Measurements from ENCODE around the gene NHP2. TPM values are rescaled to one million over a fixed set of nuclear protein-coding genes. Genes with fewer than 3 reads are reported as not detected.
"Not testable (repeated sequence)": the region's sequence is repeated elsewhere in the genome, so short reads cannot be mapped to it uniquely, and the experiment has no call there.

Gene NHP2
- polyA plus RNA-seq, 1 donor from 2014 or later, result 227 TPM

DNA sequence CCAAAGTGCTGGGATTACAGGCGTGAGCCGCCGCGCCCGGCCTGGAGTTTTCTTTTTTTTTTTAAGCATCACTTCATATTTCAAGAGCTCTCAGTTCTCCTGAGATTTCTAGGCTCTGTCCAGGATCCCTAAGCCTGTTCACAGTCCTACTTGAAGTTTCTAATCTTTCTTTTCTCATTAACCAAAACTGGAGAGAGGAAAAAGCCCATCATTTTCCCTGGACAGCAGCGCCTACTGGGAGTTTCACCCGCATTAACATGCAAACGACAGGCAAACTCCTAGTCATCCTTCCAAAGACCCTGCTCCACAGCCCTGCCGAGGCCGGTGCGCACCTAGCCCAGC, 23.5 kb downstream of the NHP2 start:
- peak overlapping the region; percentile 39 to 88 (median 53) for H3K27ac Mint-ChIP-seq
- peaks cover 15 to 22% (median 20%) of the 10 kb centered on the region in 3 donors for H3K4me1 Mint-ChIP-seq
- peak overlapping the region; percentile 76 to 91 (median 84) for H3K4me3 Mint-ChIP-seq
- not testable (repeated sequence) for H3K27me3 Mint-ChIP-seq, H3K9me3 Mint-ChIP-seq, H3K36me3 Mint-ChIP-seq

DNA sequence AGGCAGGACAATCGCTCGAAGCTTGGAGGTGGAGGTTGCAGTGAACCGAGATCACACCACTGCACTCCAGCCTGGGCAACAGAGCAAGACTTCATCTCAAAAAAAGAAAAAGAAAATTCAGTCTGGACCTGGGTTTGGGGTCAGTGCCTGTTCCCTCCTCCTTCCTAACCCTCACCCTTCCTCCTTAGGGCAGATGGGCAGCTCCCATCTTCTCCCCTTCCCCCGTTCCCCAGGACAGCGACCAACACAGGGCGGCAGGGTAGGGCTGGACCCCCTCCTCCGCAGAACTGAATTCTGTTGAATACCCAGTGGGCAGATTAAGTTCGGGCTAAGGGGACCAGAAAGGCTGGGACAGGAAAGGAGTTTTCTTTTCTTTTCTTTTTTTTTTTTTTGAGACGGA, 24.4 kb downstream of the NHP2 start:
- Mint-ChIP-seq H3K27ac (no peak overlapping the region), H3K4me1 (peaks cover 15 to 20% (median 18%) of the 10 kb centered on the region in 3 donors), H3K27me3 (no peaks in the 10 kb centered on the region), H3K36me3 (peaks cover 1% of the 10 kb centered on the region), H3K9me3 (no peaks in the 10 kb centered on the region), H3K4me3 (peak overlapping the region in 2 of 4 donors; percentile 8 to 76)

DNA sequence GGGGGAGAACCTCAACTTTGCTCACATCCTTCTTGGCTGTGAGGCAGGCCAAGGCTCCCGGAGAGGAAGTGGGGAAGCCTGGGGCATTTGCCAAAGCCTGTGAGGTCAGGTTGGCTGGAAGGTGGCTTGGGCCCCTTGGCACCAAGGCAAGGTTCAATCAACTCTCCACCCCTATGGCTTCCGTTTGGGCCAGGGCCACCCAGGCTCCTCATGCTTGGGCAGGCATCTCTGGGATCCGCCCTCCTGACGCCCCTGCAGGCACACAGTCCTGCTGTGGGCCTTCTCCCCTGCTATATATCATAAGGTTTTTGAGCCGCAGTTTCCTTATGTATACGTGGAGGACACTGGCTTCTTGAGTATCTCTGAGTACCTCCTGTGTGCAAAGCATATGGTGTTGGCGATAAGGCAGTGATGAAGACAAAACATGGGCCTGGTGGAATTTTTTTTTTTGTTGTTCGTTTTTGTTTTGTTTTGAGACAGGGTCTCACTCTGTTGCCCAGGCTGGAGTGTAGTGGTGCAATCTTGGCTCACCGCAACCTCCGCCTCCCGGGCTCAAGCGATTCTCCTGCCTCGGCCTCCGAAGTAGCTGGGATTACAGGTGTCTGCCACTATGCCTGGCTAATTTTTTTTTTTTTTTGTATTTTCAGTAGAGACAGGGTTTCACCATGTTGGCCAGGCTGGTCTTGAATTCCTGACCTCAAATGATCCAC, 26.2 kb downstream of the NHP2 start:
- H3K4me1 Mint-ChIP-seq, result peaks cover 10 to 18% (median 13%) of the 10 kb centered on the region in 3 donors
- not testable (repeated sequence) for H3K9me3 Mint-ChIP-seq, H3K27me3 Mint-ChIP-seq, H3K36me3 Mint-ChIP-seq
- H3K4me3 Mint-ChIP-seq, result peak overlapping the region in 1 of 4 donors; percentile 78
- H3K27ac Mint-ChIP-seq, result peak overlapping the region in 1 of 3 donors; percentile 87

DNA sequence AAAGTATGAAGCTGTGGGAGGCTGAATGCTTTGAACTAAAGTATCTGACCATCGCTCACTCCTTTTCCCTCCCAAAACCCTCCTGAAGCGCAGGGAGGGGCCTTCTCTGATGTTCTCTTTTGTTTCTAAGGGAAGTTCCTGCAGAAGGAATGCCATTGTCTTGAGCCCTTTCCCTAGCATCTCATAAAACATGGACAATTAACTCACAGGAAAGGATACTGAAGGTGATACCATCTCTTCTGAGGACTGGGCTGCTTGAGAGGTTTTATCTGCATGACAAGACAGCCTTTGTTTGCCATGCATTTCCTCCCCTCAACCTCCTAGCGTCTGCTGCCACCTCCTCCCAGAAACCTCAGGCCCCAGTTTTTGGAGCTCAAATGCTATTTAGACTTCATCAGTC, 27.1 kb downstream of the NHP2 start:
- Mint-ChIP-seq H3K4me1 (peaks cover 6 to 15% (median 11%) of the 10 kb centered on the region in 3 donors), H3K9me3 (no peaks in the 10 kb centered on the region), H3K4me3 (peak overlapping the region in 1 of 4 donors; percentile 78), H3K27ac (peak overlapping the region in 1 of 3 donors; percentile 87), H3K36me3 (peaks cover 1% of the 10 kb centered on the region), H3K27me3 (no peaks in the 10 kb centered on the region)

DNA sequence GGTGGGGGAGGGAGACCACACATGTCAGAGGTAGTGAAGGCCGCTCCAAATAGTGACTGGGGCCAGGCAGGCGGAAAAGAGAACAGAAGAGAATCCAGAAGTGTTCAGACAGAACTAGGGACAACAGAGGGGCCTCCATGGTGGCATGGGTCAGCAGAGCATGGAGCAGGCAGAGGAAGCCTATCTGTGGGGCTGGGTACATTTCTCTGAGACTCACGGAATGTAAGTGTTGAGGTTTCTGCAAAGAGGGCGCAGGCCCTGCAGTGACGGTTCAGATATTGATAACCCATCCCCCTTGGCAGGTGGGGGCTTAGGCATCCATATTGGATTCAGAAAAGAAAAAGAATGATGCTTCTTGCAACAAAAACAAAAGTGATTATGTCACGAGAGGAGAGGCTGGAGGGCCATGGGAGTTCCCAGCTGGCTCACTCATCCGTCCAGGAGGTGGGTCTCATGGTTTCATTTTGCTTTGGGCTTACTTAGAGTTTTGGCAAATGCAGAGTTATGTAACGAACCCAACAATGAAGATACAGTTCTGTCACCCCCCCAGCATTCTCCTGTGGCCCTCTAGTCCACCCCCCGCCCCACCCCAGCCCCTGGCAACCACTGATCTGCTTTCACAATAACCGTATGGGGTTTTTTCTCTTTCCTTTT, 28.3 kb downstream of the NHP2 start:
- no peaks in the 10 kb centered on the region for H3K9me3 Mint-ChIP-seq
- H3K36me3 Mint-ChIP-seq, result peaks cover 4% of the 10 kb centered on the region
- H3K4me1 Mint-ChIP-seq, result peaks cover 8 to 22% (median 11%) of the 10 kb centered on the region in 3 donors
- H3K4me3 Mint-ChIP-seq, result peak overlapping the region in 1 of 4 donors; percentile 8
- H3K27me3 Mint-ChIP-seq, result peaks cover 2% of the 10 kb centered on the region
- H3K27ac Mint-ChIP-seq, result no peak overlapping the region

DNA sequence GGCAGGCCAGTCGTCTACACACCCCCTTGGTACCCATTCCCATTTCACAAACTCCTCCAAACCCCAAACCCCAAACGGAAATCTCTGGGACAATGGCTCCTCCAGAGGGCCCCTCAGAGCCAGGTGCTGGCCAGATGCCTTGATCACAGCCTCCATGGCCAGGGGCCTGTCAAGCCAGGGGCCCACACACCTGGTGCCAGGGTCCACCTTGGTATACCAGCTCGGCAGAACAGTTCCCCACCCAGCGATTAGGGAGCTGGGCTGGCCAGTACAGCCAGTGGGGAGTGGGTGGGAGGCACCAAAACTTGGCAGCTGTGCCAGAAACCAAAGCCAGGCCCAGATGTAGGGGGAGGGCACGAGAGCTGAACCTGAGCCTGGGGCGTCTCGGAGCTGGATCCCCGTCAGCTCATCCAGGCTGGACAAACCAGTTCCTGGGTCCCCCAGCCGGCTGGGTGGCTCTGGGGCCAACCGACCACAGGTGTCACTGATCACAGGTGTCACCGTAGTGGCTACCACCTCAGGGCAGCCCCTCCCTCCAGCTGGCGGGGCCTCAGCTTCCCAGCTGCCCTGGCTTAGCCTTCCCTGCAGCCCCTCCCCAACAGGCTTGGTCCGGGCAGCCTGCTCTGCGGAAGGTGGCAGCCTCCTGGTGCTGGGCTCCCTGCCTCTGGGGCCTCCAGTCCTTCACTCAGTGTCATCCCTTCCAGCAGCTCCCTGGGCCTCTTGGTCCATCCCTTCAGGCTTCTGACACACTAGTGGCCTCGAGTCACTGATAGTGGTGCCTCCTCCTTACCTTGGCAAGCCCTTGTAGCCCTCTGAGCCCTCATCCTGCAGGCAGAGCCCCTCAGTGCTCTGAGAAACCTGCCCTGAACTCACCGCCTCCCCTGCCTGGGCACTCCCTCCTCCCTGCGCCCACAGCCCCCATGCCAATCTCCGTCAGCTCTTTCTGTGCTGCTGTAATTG, 29.4 kb downstream of the NHP2 start:
- Mint-ChIP-seq H3K9me3 (no peaks in the 10 kb centered on the region), H3K4me3 (peak overlapping the region in 1 of 4 donors; percentile 8), H3K36me3 (peaks cover 4% of the 10 kb centered on the region), H3K4me1 (peaks cover 13 to 22% (median 13%) of the 10 kb centered on the region in 3 donors), H3K27me3 (peaks cover 2% of the 10 kb centered on the region), H3K27ac (no peak overlapping the region)

DNA sequence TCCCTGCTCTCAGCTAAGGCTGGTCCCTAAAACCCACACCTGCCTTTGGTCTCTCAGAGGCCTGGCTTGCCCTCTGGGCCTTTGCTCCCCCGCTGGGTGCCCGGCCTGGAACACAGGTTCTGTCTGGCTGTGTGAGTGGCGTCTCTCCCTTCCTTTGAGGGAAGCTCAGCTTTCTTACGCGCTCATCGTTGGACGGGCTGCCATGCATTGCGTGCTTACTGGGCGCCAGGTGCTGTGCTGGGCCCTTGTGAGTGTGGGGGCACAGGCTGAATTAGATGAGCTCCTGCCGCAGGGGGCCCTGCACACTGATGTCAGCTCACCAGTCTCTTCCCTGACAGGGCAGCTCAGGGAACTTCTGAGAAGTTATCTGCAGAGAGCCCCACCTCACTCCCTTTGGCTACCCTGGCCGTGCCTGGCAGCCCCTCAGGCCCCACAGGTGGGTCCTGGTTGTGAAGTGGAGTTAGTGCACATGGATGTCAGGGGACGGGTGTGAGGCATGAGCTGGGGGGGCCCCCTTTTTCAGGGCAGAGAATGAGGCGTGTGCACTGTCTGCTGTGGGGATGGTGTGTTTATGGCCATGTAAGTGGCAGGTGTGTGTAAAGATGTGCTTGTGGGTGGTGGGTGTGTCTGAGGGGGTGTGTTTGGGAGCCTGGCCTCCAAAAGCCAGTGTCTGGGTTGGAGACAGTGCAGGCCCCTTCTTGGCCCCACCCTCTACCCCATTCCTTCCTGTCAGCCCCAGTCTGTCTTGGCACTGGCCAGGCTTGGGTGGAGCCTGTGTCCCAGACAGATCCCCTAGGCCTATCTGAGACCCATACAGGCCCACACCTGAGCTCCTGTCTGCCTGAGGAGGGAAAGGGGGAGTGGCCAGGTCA, 30.4 kb downstream of the NHP2 start:
- Mint-ChIP-seq H3K9me3 (no peaks in the 10 kb centered on the region), H3K36me3 (peaks cover 4% of the 10 kb centered on the region), H3K4me1 (peaks cover 16 to 22% (median 18%) of the 10 kb centered on the region in 3 donors), H3K4me3 (peak overlapping the region in 1 of 4 donors; percentile 74), H3K27me3 (peaks cover 4% of the 10 kb centered on the region), H3K27ac (peak overlapping the region in 2 of 3 donors; percentile 56 to 69)

DNA sequence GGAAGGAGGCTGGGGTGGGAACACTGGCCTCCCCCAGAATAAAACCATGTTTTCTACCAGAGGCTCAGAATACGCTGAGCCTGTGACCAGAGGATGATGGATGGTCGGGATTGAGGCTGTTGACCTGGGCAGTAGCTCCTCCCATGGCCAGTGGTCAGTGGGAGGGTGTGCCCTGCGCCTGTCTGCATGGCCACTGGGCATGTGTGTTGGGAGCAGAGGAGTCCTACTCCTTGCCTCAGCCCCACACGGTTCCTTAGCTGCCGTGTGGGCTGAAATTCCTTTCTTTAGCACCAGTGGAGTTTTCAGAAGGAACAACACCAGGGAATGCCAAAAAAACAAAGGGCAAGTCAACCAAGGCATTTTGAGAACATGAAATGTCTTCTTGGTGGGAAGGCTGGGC, 31.3 kb downstream of the NHP2 start:
- Mint-ChIP-seq H3K27me3 (peaks cover 4% of the 10 kb centered on the region), H3K4me3 (no peak overlapping the region), H3K27ac (peak overlapping the region in 1 of 3 donors; percentile 28), H3K9me3 (no peaks in the 10 kb centered on the region), H3K4me1 (peaks cover 16 to 19% (median 18%) of the 10 kb centered on the region in 3 donors), H3K36me3 (peaks cover 4% of the 10 kb centered on the region)

DNA sequence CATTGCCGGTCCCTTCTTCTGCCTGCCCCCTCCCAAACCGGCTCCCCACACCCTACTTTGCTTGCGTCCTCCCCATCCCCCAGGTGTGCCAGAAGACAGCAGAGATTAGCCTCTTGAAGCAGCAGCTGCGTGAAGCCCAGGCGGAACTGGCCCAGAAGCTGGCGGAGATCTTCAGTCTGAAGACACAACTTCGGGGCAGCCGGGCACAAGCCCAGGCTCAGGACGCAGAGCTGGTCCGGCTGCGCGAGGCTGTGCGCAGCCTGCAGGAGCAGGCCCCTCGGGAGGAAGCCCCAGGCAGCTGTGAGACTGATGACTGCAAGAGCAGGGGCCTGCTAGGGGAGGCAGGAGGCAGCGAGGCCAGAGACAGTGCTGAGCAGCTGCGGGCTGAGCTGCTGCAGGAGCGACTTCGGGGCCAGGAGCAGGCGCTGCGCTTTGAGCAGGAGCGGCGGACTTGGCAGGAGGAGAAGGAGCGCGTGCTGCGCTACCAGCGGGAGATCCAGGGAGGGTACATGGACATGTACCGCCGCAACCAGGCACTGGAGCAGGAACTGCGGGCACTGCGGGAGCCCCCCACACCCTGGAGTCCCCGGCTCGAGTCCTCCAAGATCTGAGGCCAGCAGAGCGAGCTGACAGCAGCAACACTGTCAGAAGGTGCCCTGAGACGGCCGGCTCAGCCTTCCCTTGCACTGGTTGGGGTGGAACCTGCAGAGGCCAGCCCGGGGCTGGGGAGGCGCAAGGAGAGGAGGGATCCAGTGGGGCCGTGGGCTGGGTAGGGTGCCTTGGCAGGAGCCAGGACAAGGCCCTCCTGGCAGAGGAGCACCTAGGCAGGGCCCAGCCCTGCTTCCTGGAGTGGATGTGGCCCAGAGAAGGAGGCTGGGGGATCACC, 32.1 kb downstream of the NHP2 start:
- Mint-ChIP-seq H3K27ac (peak overlapping the region; percentile 39 to 96 (median 87)), H3K27me3 (peaks cover 4% of the 10 kb centered on the region), H3K36me3 (peaks cover 4% of the 10 kb centered on the region), H3K4me3 (peak overlapping the region; percentile 44 to 91 (median 74)), H3K4me1 (peaks cover 13 to 21% (median 20%) of the 10 kb centered on the region in 3 donors), H3K9me3 (no peaks in the 10 kb centered on the region)

DNA sequence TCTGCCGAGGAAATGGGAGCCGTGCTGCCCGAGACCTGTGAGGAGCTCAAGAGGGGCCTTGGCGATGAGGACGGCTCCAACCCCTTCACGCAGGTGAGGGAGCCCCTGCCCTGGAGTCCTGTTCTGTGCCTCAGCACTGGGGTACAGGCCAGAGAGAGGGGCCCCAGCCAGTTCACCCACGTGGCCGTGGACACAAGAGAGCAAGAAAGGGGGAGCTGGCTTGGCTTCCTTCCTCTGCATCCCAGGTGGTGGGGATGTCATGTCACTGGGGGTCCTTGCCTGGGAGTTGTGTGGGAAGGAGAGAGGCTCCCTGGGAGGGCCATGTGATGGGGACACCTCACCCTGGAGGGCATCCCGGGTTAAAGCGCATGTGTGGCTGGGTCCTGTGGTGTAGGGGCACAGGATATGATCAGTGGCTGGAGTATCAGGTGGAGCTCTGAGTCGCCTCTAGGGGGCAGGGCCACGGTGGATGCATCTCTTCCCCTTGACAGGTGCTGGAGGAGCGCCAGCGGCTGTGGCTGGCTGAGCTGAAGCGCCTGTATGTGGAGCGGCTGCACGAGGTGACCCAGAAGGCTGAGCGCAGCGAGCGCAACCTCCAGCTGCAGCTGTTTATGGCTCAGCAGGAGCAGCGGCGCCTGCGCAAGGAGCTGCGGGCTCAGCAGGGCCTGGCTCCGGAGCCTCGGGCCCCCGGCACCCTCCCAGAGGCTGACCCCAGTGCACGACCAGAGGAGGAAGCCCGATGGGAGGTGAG, 32.9 kb downstream of the NHP2 start:
- Mint-ChIP-seq H3K4me1 (peaks cover 14 to 24% (median 22%) of the 10 kb centered on the region in 3 donors), H3K27me3 (peaks cover 4% of the 10 kb centered on the region), H3K4me3 (peak overlapping the region; percentile 46 to 91 (median 70)), H3K36me3 (peaks cover 3% of the 10 kb centered on the region), H3K27ac (peak overlapping the region; percentile 39 to 96 (median 87)), H3K9me3 (no peaks in the 10 kb centered on the region)

DNA sequence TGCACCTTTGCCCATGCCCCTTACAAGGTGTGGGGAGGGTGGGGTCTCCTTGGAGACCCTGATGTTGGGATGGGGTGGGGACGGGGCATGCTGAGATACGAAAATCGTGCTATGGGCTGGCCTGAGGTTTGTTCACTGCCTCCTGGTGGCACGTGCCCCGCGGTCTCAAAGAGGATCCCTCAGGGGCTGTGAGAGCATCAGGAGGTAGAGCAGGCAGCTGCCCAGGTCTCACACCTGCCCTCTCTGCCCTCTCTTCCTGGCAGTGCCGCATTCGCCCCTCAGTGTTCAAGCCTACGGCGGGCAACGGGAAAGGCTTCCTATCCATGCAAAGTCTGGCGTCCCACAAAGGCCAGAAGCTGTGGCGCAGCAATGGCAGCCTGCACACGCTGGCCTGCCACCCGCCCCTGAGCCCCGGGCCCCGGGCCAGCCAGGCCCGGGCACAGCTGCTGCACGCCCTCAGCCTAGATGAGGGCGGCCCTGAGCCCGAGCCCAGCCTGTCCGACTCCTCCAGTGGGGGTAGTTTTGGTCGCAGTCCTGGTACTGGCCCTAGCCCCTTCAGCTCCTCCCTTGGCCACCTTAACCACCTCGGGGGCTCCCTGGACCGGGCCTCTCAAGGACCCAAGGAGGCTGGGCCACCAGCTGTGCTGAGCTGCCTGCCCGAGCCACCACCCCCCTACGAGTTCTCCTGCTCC, 33.6 kb downstream of the NHP2 start:
- Mint-ChIP-seq H3K4me3 (no peak overlapping the region), H3K4me1 (peaks cover 19 to 28% (median 25%) of the 10 kb centered on the region in 3 donors), H3K27ac (peak overlapping the region in 1 of 3 donors; percentile 90), H3K9me3 (no peaks in the 10 kb centered on the region), H3K36me3 (peaks cover 2% of the 10 kb centered on the region), H3K27me3 (peaks cover 4% of the 10 kb centered on the region)

DNA sequence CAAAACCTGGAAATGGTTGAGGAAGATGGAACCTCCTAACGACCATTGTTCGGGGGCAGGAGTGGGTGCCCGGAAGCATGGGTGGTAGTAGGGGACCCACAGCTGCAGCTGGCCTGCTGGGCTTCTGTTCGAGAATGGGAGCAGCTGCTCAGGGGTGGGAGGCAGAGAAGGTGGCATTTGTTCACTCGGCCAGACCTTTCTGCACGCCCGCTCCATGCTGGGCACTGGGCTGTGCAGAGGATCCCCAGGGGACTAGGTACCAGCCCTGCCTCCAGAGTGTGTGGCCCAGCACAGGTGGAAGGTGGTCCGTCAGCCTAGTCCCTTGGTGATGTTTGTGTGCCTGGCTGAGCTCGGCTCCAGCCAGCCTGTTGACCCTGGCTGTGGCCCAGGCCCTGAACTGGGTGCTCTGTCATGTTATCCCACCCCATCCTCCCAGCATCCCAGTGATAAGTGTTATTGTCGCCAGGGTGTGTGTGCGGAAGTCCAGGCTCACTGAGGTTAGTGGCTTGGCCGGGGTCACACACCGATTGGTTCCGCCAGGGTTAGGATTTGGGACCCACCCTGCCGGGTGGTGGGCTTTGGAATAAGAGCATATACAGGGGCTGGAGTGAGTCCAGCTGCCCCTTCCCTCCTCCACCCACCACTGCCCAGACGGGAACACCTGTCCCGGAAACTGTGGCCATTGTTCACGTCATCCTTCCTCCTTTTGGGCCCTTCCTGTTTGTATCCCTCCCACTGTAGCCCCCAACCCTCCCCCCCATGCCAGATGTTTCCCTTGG, 35.6 kb downstream of the NHP2 start:
- peak overlapping the region; percentile 71 to 96 (median 80) for H3K4me3 Mint-ChIP-seq
- H3K27ac Mint-ChIP-seq, result peak overlapping the region; percentile 80 to 96 (median 90)
- H3K9me3 Mint-ChIP-seq, result no peaks in the 10 kb centered on the region
- H3K4me1 Mint-ChIP-seq, result peaks cover 23 to 30% (median 29%) of the 10 kb centered on the region in 3 donors
- H3K27me3 Mint-ChIP-seq, result peaks cover 4% of the 10 kb centered on the region
- peaks cover 2% of the 10 kb centered on the region for H3K36me3 Mint-ChIP-seq

Data from IgD-negative memory B cell (primary cell).